Measurements from ENCODE around the gene KATNB1. TPM values are rescaled to one million over a fixed set of nuclear protein-coding genes. Genes with fewer than 3 reads are reported as not detected.

Gene KATNB1
- total and polyA plus RNA-seq, 2 of the 8 experiments (the other 6 are each of a cell fraction or from before 2014, with no cell fraction given), result 50.2 to 60.4 TPM

- Histone ChIP-seq H4K20me1 (replicated peaks in 1 of 2; ENCODE audit: control insufficient read depth in 1 of 2, insufficient read depth in 2 of 2, low read length in 2 of 2) (no peaks in the 10 kb centered on the region), H3K36me3 (ENCODE audit: control insufficient read depth in 2 of 4, insufficient read depth in 4 of 4, low read length in 3 of 4) (no peaks in the 10 kb centered on the region), H3K4me3 (ENCODE audit: extremely low read depth in 1 of 4, insufficient read depth in 2 of 4, low read depth in 3 of 4, low read length in 4 of 4) (no peak overlapping the region), H2AK5ac (ENCODE audit: low read depth, low read length) (no peak overlapping the region), H3K9ac (replicated peaks in 1 of 4; ENCODE audit: extremely low read depth in 1 of 4, low read depth in 3 of 4, low read length in 3 of 4) (no peak overlapping the region), H2BK5ac (ENCODE audit: low read depth, low read length) (no peak overlapping the region), H3K79me1 (ENCODE audit: low read depth, low read length) (no peaks in the 10 kb centered on the region), H4K91ac (replicated peaks; ENCODE audit: insufficient read length, low read length) (no peak overlapping the region), H3K14ac (ENCODE audit: insufficient read length) (no peak overlapping the region), H2BK12ac (ENCODE audit: low read depth, low read length) (no peak overlapping the region), H3K4ac (replicated peaks; ENCODE audit: insufficient read length, low read depth, low read length) (no peak overlapping the region), H3K4me2 (ENCODE audit: insufficient read depth in 1 of 2, low read depth in 2 of 2, low read length in 2 of 2) (no peak overlapping the region), H2AFZ (ENCODE audit: low read length) (no peak overlapping the region), H3K79me2 (ENCODE audit: control insufficient read depth in 1 of 2, insufficient read depth in 2 of 2, low read length in 2 of 2) (no peaks in the 10 kb centered on the region), H2BK15ac (ENCODE audit: low read length) (no peak overlapping the region), H3K27ac (ENCODE audit: low read depth, low read length) (no peak overlapping the region), H3K56ac (replicated peaks; ENCODE audit: insufficient read length, low read depth, low read length) (no peak overlapping the region), H3K4me1 (replicated peaks in 1 of 4; ENCODE audit: control insufficient read depth in 3 of 4, insufficient read depth in 4 of 4, low read length in 3 of 4) (no peaks in the 10 kb centered on the region), H2BK20ac (ENCODE audit: low read length) (no peak overlapping the region), H3K9me3 (ENCODE audit: insufficient read depth in 2 of 2, low read depth in 1 of 2, low read length in 1 of 2) (no peaks in the 10 kb centered on the region), H3K23ac (ENCODE audit: insufficient read length) (no peak overlapping the region), H3K23me2 (ENCODE audit: low read depth, low read length) (no peaks in the 10 kb centered on the region), H2BK120ac (replicated peaks; ENCODE audit: low read depth, low read length) (no peak overlapping the region), H3K27me3 (replicated peaks in 1 of 4; ENCODE audit: control insufficient read depth in 3 of 4, extremely low read depth in 1 of 4, insufficient read depth in 3 of 4, low read length in 3 of 4) (no peaks in the 10 kb centered on the region), H4K8ac (ENCODE audit: extremely low read depth, insufficient read depth, low read length) (no peak overlapping the region), H4K5ac (ENCODE audit: insufficient read length, low read depth, low read length) (no peak overlapping the region), H3K18ac (ENCODE audit: extremely low read depth, low read length) (no peak overlapping the region)
- FAIRE-seq, result no peak
- DNase-seq (ENCODE audit: low read depth in 1 of 2, low spot score in 2 of 2), result no peak
- ChIA-PET CTCF (ENCODE audit: partially characterized antibody) (interaction anchor here (0.6 to 4.2 kb wide), 6 partner anchors 9 to 237 kb away, joined by 3 to 15 read pairs (median 7); partner anchors contain the start of gene ADGRG3), POLR2A (ENCODE audit: partially characterized antibody) (interaction anchor here (2.3 kb wide), 1 partner anchor 10 kb away, joined by 6 read pairs; no protein-coding TSS in a partner anchor)
- WGBS, 2 experiments (ENCODE audit: extremely low coverage in 1 of 2, insufficient coverage in 1 of 2, insufficient read length in 1 of 2, insufficient replicate concordance in 2 of 2, low coverage in 1 of 2, low lambda C conversion rate in 2 of 2, missing lambda C conversion rate in 1 of 2), result 86% methylated on average over 6 of the region's 6 CpGs; no CpG with 5 or more reads in 1 of the 2 experiments
- no peak for TF ChIP-seq NANOG (IDR thresholded peaks at IDR 0.05; ENCODE audit: insufficient read depth, low read depth, low read length, poor library complexity, severe bottlenecking)
- no peak for TF ChIP-seq TAF1 (IDR thresholded peaks at IDR 0.05; ENCODE audit: low read depth, low read length)
- no peak for TF ChIP-seq KDM1A (IDR thresholded peaks at IDR 0.05; ENCODE audit: borderline replicate concordance, low read length)
- no peak for TF ChIP-seq SP1 (IDR thresholded peaks at IDR 0.05; ENCODE audit: low read depth, low read length)
- TF ChIP-seq POLR2A (IDR thresholded peaks at IDR 0.05; ENCODE audit: control extremely low read depth in 1 of 2, low read depth in 2 of 2, low read length in 2 of 2), result no peak
- TF ChIP-seq KDM5A (IDR thresholded peaks at IDR 0.05; ENCODE audit: low read length), result no peak
- TF ChIP-seq EP300 (IDR thresholded peaks at IDR 0.05; ENCODE audit: borderline replicate concordance in 1 of 2, low read depth in 2 of 2, low read length in 2 of 2), result no peak
- no peak for TF ChIP-seq SIRT6 (IDR thresholded peaks at IDR 0.05; ENCODE audit: low read length)
- no peak for TF ChIP-seq HDAC6 (IDR thresholded peaks at IDR 0.05; ENCODE audit: low read depth, low read length)
- TF ChIP-seq SIX5 (IDR thresholded peaks at IDR 0.05; ENCODE audit: low read depth, low read length), result no peak
- TF ChIP-seq, protein P1, sequence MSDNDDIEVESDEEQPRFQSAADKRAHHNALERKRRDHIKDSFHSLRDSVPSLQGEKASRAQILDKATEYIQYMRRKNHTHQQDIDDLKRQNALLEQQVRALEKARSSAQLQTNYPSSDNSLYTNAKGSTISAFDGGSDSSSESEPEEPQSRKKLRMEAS (IDR thresholded peaks at IDR 0.05), result no peak
- TF ChIP-seq YY1 (IDR thresholded peaks at IDR 0.05; ENCODE audit: low read depth, low read length), result no peak
- no peak for TF ChIP-seq MAFK (IDR thresholded peaks at IDR 0.05; ENCODE audit: low read depth, low read length)
- TF ChIP-seq TCF12 (IDR thresholded peaks at IDR 0.05; ENCODE audit: low read depth, low read length), result no peak
- no peak for TF ChIP-seq CHD1 (IDR thresholded peaks at IDR 0.05; ENCODE audit: low read depth, low read length)
- TF ChIP-seq TBP (IDR thresholded peaks at IDR 0.05; ENCODE audit: low read depth, low read length), result no peak
Measured at GRCh38 chr16:57714047-57714446, 21.5 kb upstream of the KATNB1 start.

Measured in H1 (cell line).